ACC112 (cell line): Measurements from ENCODE around the gene TUBA4A.
A peak's percentile ranks its signal among the peaks of the same experiment; 100 is the strongest.

Source experiments
- H2AFZ ChIP-seq: fragments of 200-600 bp; sonication (generic); one replicate; pipeline ENCODE4 v1.6.0; 2017; ENCODE audit warnings: antibody characterized with exemption, low read length; ENCODE audit not compliant: unreplicated experiment
- H3K27ac ChIP-seq: fragments of 200-600 bp; sonication (generic); 2 replicates; pipeline ENCODE4 v1.5.1; 2014; ENCODE audit warnings: low read depth, mild to moderate bottlenecking, antibody characterized with exemption, low read length, moderate library complexity
- H3K27me3 ChIP-seq: fragments of 200-600 bp; sonication (generic); 2 replicates; pipeline ENCODE4 v1.6.1; 2014; ENCODE audit warnings: mild to moderate bottlenecking, antibody characterized with exemption, low read length, moderate library complexity, mixed read lengths; ENCODE audit not compliant: insufficient read depth
- H3K36me3 ChIP-seq: fragments of 200-600 bp; sonication (generic); 2 replicates; pipeline ENCODE4 v1.6.1; 2016; ENCODE audit warnings: mild to moderate bottlenecking, antibody characterized with exemption, low read length, moderate library complexity, mixed read lengths; ENCODE audit not compliant: insufficient read depth
- H3K4me1 ChIP-seq: fragments of 200-600 bp; sonication (generic); one replicate; pipeline ENCODE4 v1.6.1; 2016; ENCODE audit warnings: low read length, mixed read lengths; ENCODE audit not compliant: insufficient read depth, unreplicated experiment, control insufficient read depth
- H3K4me3 ChIP-seq: fragments of 200-600 bp; sonication (generic); 2 replicates; pipeline ENCODE4 v1.5.1; 2014; ENCODE audit warnings: mild to moderate bottlenecking, low read depth, low read length
- H3K79me2 ChIP-seq: fragments of 200-600 bp; sonication (generic); one replicate; pipeline ENCODE4 v1.6.0; 2016; ENCODE audit warnings: low read length; ENCODE audit not compliant: control insufficient read depth, unreplicated experiment, insufficient read depth

TUBA4A gene

GRCh38 chr2:219230059-219230540 is 23.6 kb downstream of the TUBA4A start:
- Histone ChIP-seq H2AFZ (peak overlapping the region; percentile 19), H3K4me1 (peaks cover 23% of the 10 kb centered on the region), H3K27me3 (no peaks in the 10 kb centered on the region), H3K27ac (peak overlapping the region; percentile 82), H3K79me2 (peaks cover 38% of the 10 kb centered on the region), H3K4me3 (peak overlapping the region; percentile 88), H3K36me3 (peaks cover 22% of the 10 kb centered on the region; the same call in 1 of the 2 replicates)

GRCh38 chr2:219229305-219230058 is 24.2 kb downstream of the TUBA4A start, which contains the start of the genes ANKZF1 and ATG9A:
Gene ANKZF1 (plus strand): TSS chr2:219229806. CDS start chr2:219230258, 452 bp downstream.
Gene ATG9A (minus strand): TSS chr2:219229636. CDS start chr2:219228024, 1,612 bp downstream.
- peak within 1 kb of the TSS; percentile 88 for H3K4me3 ChIP-seq
- no peaks in the 10 kb centered on the region for H3K27me3 ChIP-seq
- peak within 1 kb of the TSS; percentile 61 for H2AFZ ChIP-seq
- peak within 1 kb of the TSS; percentile 84 for H3K27ac ChIP-seq
- H3K36me3 ChIP-seq, result peaks cover 25% of the 10 kb centered on the region; the same call in 1 of the 2 replicates
- H3K4me1 ChIP-seq, result peaks cover 23% of the 10 kb centered on the region
- peaks cover 38% of the 10 kb centered on the region for H3K79me2 ChIP-seq

DNA sequence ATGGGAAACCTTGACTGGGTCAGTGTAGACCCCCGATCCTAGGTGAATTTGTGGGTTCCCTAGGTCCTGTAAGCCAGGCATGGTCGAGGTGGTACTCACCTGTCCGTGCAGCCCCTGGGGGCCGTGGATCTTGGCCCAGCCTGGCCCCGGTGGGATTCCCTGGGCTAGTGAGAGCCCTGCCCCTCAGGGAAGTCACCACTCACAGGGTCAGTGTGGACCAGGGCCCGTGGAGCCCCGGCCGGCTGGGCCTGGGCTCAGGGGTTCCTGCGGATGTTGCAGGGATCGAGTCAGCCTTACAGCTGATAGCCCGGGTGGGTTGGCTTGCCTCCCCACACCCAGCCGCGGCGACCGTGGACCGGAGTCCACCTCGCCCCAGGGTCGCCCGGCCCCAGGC is 24.8 kb downstream of the TUBA4A start:
- Histone ChIP-seq H3K4me3 (peak overlapping the region; percentile 88), H3K4me1 (peaks cover 23% of the 10 kb centered on the region), H2AFZ (no peak overlapping the region), H3K36me3 (peaks cover 23% of the 10 kb centered on the region; the same call in 1 of the 2 replicates), H3K27me3 (no peaks in the 10 kb centered on the region), H3K79me2 (peaks cover 38% of the 10 kb centered on the region), H3K27ac (peak overlapping the region; percentile 84)

- peak overlapping the region; percentile 84; the same call in 1 of the 2 replicates for H3K27ac ChIP-seq
- no peaks in the 10 kb centered on the region for H3K27me3 ChIP-seq
- peaks cover 22% of the 10 kb centered on the region; the same call in 1 of the 2 replicates for H3K36me3 ChIP-seq
- H3K4me1 ChIP-seq, result peaks cover 23% of the 10 kb centered on the region
- peak overlapping the region; percentile 88 for H3K4me3 ChIP-seq
- H2AFZ ChIP-seq, result no peak overlapping the region
- peaks cover 38% of the 10 kb centered on the region for H3K79me2 ChIP-seq
These were observed 25.4 kb downstream of the TUBA4A start for GRCh38 chr2:219228041-219228910.

- Histone ChIP-seq H3K4me1 (peaks cover 11% of the 10 kb centered on the region), H3K4me3 (no peak overlapping the region), H3K36me3 (peaks cover 10% of the 10 kb centered on the region; the same call in 1 of the 2 replicates), H2AFZ (no peak overlapping the region), H3K79me2 (peaks cover 27% of the 10 kb centered on the region), H3K27me3 (no peaks in the 10 kb centered on the region), H3K27ac (no peak overlapping the region)
These were observed 28.4 kb downstream of the TUBA4A start for GRCh38 chr2:219225350-219225749.

DNA sequence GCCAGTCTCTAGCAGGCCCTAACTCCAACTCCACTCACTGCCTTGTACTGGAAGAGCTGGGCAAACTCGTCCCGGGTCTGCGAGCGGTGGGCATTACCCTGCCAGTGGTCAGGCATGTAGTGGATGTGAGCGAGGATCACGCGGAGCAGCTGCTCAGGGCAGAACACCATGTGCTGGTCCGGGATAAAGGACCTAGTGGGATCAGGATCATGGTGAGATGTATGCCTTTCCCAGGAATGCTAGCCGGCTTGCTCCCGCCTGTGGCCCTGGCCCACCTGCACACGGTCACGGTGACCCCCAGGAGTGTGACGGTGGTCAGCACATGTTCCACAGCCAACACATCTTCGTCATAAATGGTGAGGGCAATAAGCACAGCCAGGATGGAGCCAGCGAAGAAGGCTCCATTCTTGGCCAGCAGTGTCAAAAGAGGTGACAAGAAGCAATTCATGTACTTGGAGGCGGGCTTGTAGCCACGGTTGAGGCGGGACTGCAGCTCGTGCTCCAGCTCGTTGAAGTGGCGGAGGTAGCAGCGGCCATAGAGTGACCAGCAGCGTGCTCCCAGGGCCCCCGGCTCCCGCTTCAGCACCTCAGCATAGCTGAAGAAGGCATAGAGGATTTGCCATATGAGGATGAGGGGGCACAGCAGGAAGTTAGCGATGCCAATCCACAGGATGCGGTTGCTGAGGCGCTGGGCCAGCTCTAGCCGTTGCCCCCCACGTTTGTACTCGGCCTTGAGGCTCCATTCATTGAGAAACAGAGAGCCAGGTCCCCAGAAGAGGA is 29.7 kb downstream of the TUBA4A start:
- Histone ChIP-seq H3K79me2 (peaks cover 26% of the 10 kb centered on the region), H3K4me3 (no peak overlapping the region), H2AFZ (no peak overlapping the region), H3K27me3 (no peaks in the 10 kb centered on the region), H3K27ac (no peak overlapping the region), H3K4me1 (peaks cover 19% of the 10 kb centered on the region), H3K36me3 (peaks cover 10% of the 10 kb centered on the region; the same call in 1 of the 2 replicates)

- Histone ChIP-seq H3K4me1 (peaks cover 14% of the 10 kb centered on the region), H2AFZ (no peak overlapping the region), H3K79me2 (peaks cover 6% of the 10 kb centered on the region), H3K36me3 (peaks cover 10% of the 10 kb centered on the region; the same call in 1 of the 2 replicates), H3K27me3 (no peaks in the 10 kb centered on the region), H3K4me3 (no peak overlapping the region), H3K27ac (no peak overlapping the region)
These were observed 31.7 kb downstream of the TUBA4A start for GRCh38 chr2:219221957-219222518.

GRCh38 chr2:219220652-219221402 is 32.9 kb downstream of the TUBA4A start:
- no peak overlapping the region for H3K4me3 ChIP-seq
- H3K27me3 ChIP-seq, result no peaks in the 10 kb centered on the region
- no peak overlapping the region for H2AFZ ChIP-seq
- peaks cover 25% of the 10 kb centered on the region for H3K4me1 ChIP-seq
- H3K27ac ChIP-seq, result no peak overlapping the region
- H3K36me3 ChIP-seq, result peaks cover 14% of the 10 kb centered on the region; the same call in 1 of the 2 replicates
- H3K79me2 ChIP-seq, result peaks cover 8% of the 10 kb centered on the region

DNA sequence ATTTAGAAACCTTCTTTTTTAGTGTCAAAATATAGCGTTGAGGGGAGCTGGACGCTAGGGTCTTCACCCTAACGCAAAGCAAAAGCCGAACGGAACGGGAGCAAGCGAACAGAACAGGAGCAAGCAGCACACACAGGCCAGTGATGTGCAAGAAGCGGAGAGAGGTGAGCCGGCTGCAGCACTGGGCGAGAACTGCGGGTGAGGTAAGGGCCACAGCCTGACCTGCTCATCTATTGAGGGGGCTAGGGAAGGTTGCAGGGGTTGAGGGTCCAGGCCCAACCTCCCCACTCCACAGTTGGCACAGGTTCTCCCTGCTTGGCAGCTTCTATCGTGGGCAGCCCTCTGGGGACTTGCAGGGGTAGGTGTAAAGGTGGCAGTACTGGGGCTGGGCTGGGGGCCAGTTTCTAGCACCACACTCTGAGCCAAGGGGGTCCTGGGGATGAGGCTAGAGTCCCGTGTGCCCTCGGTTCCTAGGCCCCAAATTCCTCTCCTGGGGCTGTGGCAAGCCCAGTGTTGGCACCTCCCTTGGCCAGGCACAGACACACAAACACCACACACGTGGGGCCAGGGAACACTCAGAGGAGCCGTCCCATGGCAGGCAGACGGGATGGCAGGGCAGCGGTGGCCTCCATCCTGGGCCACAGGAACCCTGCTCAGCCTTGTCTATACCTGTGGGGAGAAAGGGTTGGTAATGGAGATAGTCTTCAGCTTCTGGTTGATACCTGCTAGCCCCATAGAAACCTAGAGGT is 33.8 kb downstream of the TUBA4A start:
- no peak overlapping the region for H2AFZ ChIP-seq
- no peak overlapping the region for H3K27ac ChIP-seq
- H3K79me2 ChIP-seq, result peaks cover 9% of the 10 kb centered on the region
- H3K4me1 ChIP-seq, result peaks cover 25% of the 10 kb centered on the region
- H3K36me3 ChIP-seq, result peaks cover 19% of the 10 kb centered on the region; the same call in 1 of the 2 replicates
- no peak overlapping the region for H3K4me3 ChIP-seq
- no peaks in the 10 kb centered on the region for H3K27me3 ChIP-seq
